B cell (primary cell): ENCODE results near the gene OR7G1. TPM values are rescaled to one million over a fixed set of nuclear protein-coding genes. Genes with fewer than 3 reads are reported as not detected.

Experiments
- ATAC-seq: fragments of 200-7000 bp; cut with Tn5 transposase; one replicate; pipeline ENCODE4 v1.10.0; 2021; ENCODE audit warnings: low read depth, mild to moderate bottlenecking, moderate number of reproducible peaks, moderate library complexity
- CTCF ChIA-PET: fragments of 350-600 bp; sonication (Branson Sonifier 250); formaldehyde crosslinking; loops from one replicate; lab custom pipeline; 2021; ENCODE audit warnings: antibody characterized with exemption, inconsistent platforms; lab: Charles Lee
- POLR2A ChIA-PET: fragments of 350-600 bp; sonication (Branson Sonifier 250); formaldehyde crosslinking; loops from one replicate; lab custom pipeline; 2021; ENCODE audit warnings: antibody characterized with exemption; lab: Charles Lee
- DNase-seq: peaks from one replicate; pipeline ENCODE4 v3.0.0; 2013
- H2AFZ ChIP-seq: 2 replicates; pipeline ENCODE4 v1.6.1; 2012; ENCODE audit warnings: mild to moderate bottlenecking, low read depth, low read length; ENCODE audit not compliant: insufficient read depth, poor library complexity, severe bottlenecking
- H3K27ac ChIP-seq, 2 donors: 1 replicate in 1 of 2; 2 replicates in 1 of 2; pipeline ENCODE4 v1.5.1; 2012 to 2013; ENCODE audit warnings: low read length in 2 of 2, mild to moderate bottlenecking in 2 of 2, moderate library complexity in 1 of 2
- H3K27me3 ChIP-seq, 4 experiments: fragments of 200-600 bp in 1 of 4; sonication (generic) in 1 of 4; replicated peaks in 1 of 4; 1 replicate in 2 of 4; 2 replicates in 2 of 4; pipeline versions ENCODE4 v1.6.1 to v1.7.0; 2013 to 2016; ENCODE audit warnings: low read length in 3 of 4, mild to moderate bottlenecking in 2 of 4, mixed read lengths in 1 of 4, moderate library complexity in 1 of 4; ENCODE audit not compliant: insufficient read depth in 4 of 4, control insufficient read depth in 3 of 4; ENCODE audit errors: control extremely low read depth in 1 of 4
- H3K36me3 ChIP-seq, 2 experiments: replicated peaks in 1 of 2; 1 replicate in 1 of 2; 2 replicates in 1 of 2; pipeline versions ENCODE4 v1.6.1 to v1.7.1; 2013; ENCODE audit warnings: low read length in 1 of 2; ENCODE audit not compliant: insufficient read depth in 2 of 2, control insufficient read depth in 1 of 2; ENCODE audit errors: control extremely low read depth in 1 of 2, extremely low read depth in 1 of 2
- H3K4me1 ChIP-seq, 2 donors: fragments of 200-600 bp in 1 of 2; sonication (generic) in 1 of 2; 1 replicate in 1 of 2; 2 replicates in 1 of 2; pipeline versions ENCODE4 v1.5.1 to v1.6.1; 2013 to 2017; ENCODE audit warnings: low read length in 2 of 2; ENCODE audit not compliant: control insufficient read depth in 2 of 2, insufficient read depth in 2 of 2
- H3K4me2 ChIP-seq: replicated peaks from 2 replicates; pipeline ENCODE3; 2012; ENCODE audit warnings: mild to moderate bottlenecking, low read depth, low read length; ENCODE audit not compliant: poor library complexity, severe bottlenecking
- H3K4me3 ChIP-seq, 5 experiments: fragments of 200-600 bp in 1 of 5; sonication (generic) in 1 of 5; 1 replicate in 3 of 5; 2 replicates in 2 of 5; pipeline versions ENCODE4 v1.5.1 to v1.7.0; 2011 to 2016; ENCODE audit warnings: low read length in 4 of 5, mild to moderate bottlenecking in 4 of 5, low read depth in 2 of 5, control low read depth in 1 of 5, moderate library complexity in 1 of 5; ENCODE audit not compliant: insufficient read depth in 1 of 5; ENCODE audit errors: control extremely low read depth in 1 of 5, extremely low read depth in 1 of 5
- H3K79me2 ChIP-seq: fragments of 200-600 bp; sonication (generic); one replicate; pipeline ENCODE4 v1.6.0; 2016; ENCODE audit warnings: low read length; ENCODE audit not compliant: control insufficient read depth, insufficient read depth
- H3K9ac ChIP-seq: fragments of 200-600 bp; sonication (generic); 2 replicates; pipeline ENCODE4 v1.6.1; 2017; ENCODE audit warnings: mild to moderate bottlenecking, low read length, moderate library complexity
- H3K9me3 ChIP-seq, 3 donors: one replicate each; pipeline versions ENCODE4 v1.6.1 to v1.7.1; 2013; ENCODE audit warnings: low read length in 2 of 3; ENCODE audit not compliant: control insufficient read depth in 2 of 3, insufficient read depth in 1 of 3; ENCODE audit errors: control extremely low read depth in 1 of 3
- H4K20me1 ChIP-seq: 2 replicates; pipeline ENCODE4 v1.6.0; 2012; ENCODE audit warnings: mild to moderate bottlenecking, low read length; ENCODE audit not compliant: insufficient read depth, control insufficient read depth, poor library complexity, severe bottlenecking
- H3K27ac Mint-ChIP-seq: one replicate; pipeline ENCODE4 v1.8.0; 2021; ENCODE audit warnings: mixed read lengths
- H3K27me3 Mint-ChIP-seq: one replicate; pipeline ENCODE4 v1.8.0; 2021; ENCODE audit warnings: mixed read lengths
- H3K4me1 Mint-ChIP-seq: one replicate; pipeline ENCODE4 v1.8.0; 2021; ENCODE audit warnings: mixed read lengths
- H3K4me3 Mint-ChIP-seq: one replicate; pipeline ENCODE4 v1.8.0; 2021; ENCODE audit warnings: mixed read lengths
- H3K9me3 Mint-ChIP-seq: one replicate; pipeline ENCODE4 v1.8.0; 2022; ENCODE audit warnings: mixed read lengths; ENCODE audit not compliant: insufficient read depth
- EZH2 ChIP-seq: IDR thresholded peaks from 2 replicates; pipeline ENCODE4 v1.6.1; 2012; ENCODE audit warnings: borderline replicate concordance, low read depth, mild to moderate bottlenecking, moderate library complexity, low read length; ENCODE audit not compliant: insufficient read depth, poor library complexity, severe bottlenecking
- WGBS: methylation state at CpG from one replicate; pipeline ENCODE4 v1.1.5; 2013; ENCODE audit warnings: missing lambda C conversion rate; ENCODE audit not compliant: insufficient coverage; 5-methylcytosine and 5-hydroxymethylcytosine counted together
- intact Hi-C: fragments of 100-400 bp; cut with micrococcal nuclease; formaldehyde crosslinking; loops from one replicate; pipeline ENCODE4 v1.10.0; 2022
- polyA plus RNA-seq: library from polyadenylated mRNA; depleted of rRNA; stranded (reverse); fragments of >200 nt; gene quantifications from 2 replicates; pipeline ENCODE4 v1.2.3, GENCODE V29; 2012
- total RNA-seq, 2 donors: library from RNA; stranded (reverse); fragments of 120-200 nt in 1 of 2; gene quantifications; 1 replicate in 1 of 2; 2 replicates in 1 of 2; pipeline versions ENCODE4 v1.2.3 to v1.2.4, GENCODE V29; 2013 to 2022
- TF ChIP-seq, protein P1 (sequence below): fragments of 200-600 bp; IDR thresholded peaks from one replicate; pipeline ENCODE4 v1.8.0; 2022; ENCODE audit warnings: antibody characterized with exemption, mild to moderate bottlenecking

Gene OR7G1
- total and polyA plus RNA-seq, 2 donors (not counting 1 experiment from before 2014, with no cell fraction given): not detected

- intact Hi-C loops: no loop called here
- WGBS: 100% methylated on average over 9 of the region's 12 CpGs
- Histone ChIP-seq H3K4me3 (no peak overlapping the region), H3K4me1 (peaks cover 10 to 15% of the 10 kb centered on the region in 2 donors), H3K36me3 (peaks cover 6 to 79% of the 10 kb centered on the region in 2 experiments), H3K4me2 (no peak overlapping the region), H2AFZ (no peak overlapping the region), H4K20me1 (no peaks in the 10 kb centered on the region), H3K9me3 (peaks cover under 1 to 43% (median 6%) of the 10 kb centered on the region in 3 donors), H3K79me2 (peaks cover 50% of the 10 kb centered on the region), H3K9ac (no peak overlapping the region), H3K27ac (no peak overlapping the region), H3K27me3 (no peaks in the 10 kb centered on the region)
- no peak for ATAC-seq
- DNase-seq: no peak
- no peaks in the 10 kb centered on the region for H3K9me3 Mint-ChIP-seq
- no peak for TF ChIP-seq EZH2
- TF ChIP-seq, protein P1, sequence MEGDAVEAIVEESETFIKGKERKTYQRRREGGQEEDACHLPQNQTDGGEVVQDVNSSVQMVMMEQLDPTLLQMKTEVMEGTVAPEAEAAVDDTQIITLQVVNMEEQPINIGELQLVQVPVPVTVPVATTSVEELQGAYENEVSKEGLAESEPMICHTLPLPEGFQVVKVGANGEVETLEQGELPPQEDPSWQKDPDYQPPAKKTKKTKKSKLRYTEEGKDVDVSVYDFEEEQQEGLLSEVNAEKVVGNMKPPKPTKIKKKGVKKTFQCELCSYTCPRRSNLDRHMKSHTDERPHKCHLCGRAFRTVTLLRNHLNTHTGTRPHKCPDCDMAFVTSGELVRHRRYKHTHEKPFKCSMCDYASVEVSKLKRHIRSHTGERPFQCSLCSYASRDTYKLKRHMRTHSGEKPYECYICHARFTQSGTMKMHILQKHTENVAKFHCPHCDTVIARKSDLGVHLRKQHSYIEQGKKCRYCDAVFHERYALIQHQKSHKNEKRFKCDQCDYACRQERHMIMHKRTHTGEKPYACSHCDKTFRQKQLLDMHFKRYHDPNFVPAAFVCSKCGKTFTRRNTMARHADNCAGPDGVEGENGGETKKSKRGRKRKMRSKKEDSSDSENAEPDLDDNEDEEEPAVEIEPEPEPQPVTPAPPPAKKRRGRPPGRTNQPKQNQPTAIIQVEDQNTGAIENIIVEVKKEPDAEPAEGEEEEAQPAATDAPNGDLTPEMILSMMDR: no peak
- CTCF ChIA-PET: no interaction called here
- H3K27ac Mint-ChIP-seq: no peak overlapping the region
- H3K27me3 Mint-ChIP-seq: no peaks in the 10 kb centered on the region
- H3K4me1 Mint-ChIP-seq: peaks cover 12% of the 10 kb centered on the region
- POLR2A ChIA-PET: no interaction called here
- H3K4me3 Mint-ChIP-seq: no peak overlapping the region
These were observed 45.9 kb upstream of the OR7G1 start for GRCh38 chr19:9161427-9161826.

DNA sequence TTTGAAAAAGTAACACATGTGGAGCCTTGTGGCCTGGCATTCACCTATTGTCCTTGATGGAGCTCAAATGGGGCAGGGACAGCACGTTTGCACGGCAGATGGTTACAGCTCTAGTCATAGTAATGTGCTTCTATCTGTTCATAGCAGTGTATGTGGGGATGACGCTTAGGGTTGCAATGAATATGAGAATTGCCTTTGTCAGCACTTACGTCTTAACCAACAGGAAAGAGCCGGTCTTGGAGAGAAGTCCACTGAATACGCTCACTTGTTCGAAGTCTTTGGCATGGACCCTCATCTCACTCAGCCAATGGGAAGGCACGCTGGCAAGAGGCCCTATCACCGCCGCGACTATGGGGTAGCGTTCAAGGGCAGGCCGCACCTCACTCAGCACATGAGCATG lies 44.3 kb upstream of the OR7G1 start:
- no peak for ATAC-seq
- no peak overlapping the region for H3K4me3 Mint-ChIP-seq
- peaks cover 0 to 47% (median 6%) of the 10 kb centered on the region in 3 donors for H3K9me3 ChIP-seq
- H3K4me2 ChIP-seq: no peak overlapping the region
- H3K27ac ChIP-seq: no peak overlapping the region
- H2AFZ ChIP-seq: no peak overlapping the region
- WGBS: over 99% methylated on average over 13 of the region's 13 CpGs
- H4K20me1 ChIP-seq: no peaks in the 10 kb centered on the region
- peaks cover 25 to 29% of the 10 kb centered on the region in 2 donors for H3K4me1 ChIP-seq
- no peaks in the 10 kb centered on the region for H3K27me3 ChIP-seq
- ChIA-PET CTCF (no interaction called here), POLR2A (no interaction called here)
- no peak for DNase-seq
- H3K79me2 ChIP-seq: peaks cover 63% of the 10 kb centered on the region
- H3K36me3 ChIP-seq: peaks cover 4 to 77% of the 10 kb centered on the region in 2 experiments
- no peak overlapping the region for H3K27ac Mint-ChIP-seq
- H3K4me3 ChIP-seq: no peak overlapping the region
- no peaks in the 10 kb centered on the region for H3K9me3 Mint-ChIP-seq
- H3K27me3 Mint-ChIP-seq: no peaks in the 10 kb centered on the region
- no peak overlapping the region for H3K9ac ChIP-seq
- intact Hi-C loops: no loop called here
- TF ChIP-seq, protein P1: no peak
- no peak for TF ChIP-seq EZH2
- H3K4me1 Mint-ChIP-seq: peaks cover 28% of the 10 kb centered on the region
